Measurements from ENCODE around the gene ALKBH5.
A peak's percentile ranks its signal among the peaks of the same experiment; 100 is the strongest.

Gene ALKBH5

DNA sequence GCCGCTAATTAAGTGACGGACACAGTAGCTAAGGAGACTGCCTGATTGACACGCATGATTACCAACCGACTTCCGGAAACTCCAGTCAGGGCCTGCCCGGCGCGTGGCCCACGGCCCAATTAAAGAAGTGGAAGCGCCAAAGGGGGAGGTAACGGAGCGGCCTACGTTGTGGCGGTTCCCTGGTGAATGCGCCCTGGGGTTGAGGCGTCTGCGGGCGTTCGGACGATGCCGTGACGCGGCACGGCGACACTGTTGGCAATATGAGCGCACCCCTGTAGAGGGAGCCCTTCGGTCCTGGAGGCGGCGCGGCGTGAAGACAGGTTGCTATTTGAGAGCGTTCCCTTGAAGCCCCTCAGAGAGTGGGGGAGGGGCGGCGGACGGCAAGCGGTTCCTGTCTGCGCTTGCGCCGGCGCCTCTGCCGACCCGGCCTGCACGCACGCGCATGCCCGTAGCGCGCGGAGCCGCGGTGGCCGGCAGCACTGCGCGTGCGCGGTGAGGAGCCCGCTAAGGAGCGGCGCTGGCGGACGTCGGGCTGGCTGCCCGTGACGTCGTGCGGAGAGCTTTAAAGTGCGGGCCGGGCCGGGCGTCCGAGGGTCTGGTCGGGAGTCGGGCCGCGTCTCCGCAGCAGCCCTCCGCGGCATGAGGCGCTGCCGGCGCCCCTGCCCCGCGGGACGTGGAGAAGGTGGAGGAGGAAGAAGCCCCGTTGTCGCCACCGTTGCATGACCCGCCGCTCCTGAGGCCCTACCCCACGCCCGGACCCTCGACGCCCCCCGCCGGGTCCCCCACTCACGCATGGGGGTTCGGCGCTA, at the start of gene ALKBH5:
Gene ALKBH5, plus strand, starts transcription at position 495 of the 809 bp plus-strand sequence. CDS start 416 bp downstream, outside the sequence.
- peak; percentile 96 for DNase-seq (ENCODE audit: low spot score)

DNA sequence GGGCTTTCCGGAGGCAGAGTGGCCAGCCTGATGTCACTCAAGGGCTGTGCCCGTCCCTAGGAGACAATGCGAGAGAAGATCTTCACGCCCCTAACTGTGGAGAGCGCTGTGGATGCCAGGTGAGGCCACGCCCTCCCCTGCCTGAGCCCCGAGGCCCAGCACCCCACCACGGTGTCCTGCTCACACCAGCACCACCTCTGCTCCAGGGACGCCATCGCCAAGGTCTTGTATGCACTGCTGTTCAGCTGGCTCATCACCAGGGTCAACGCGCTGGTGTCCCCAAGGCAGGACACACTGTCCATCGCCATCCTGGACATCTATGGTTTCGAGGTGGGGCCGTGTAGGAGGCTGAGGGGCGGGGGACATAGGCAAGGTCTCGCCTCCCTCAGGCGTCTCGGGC, 47.3 kb upstream of the ALKBH5 start:
- DNase-seq (ENCODE audit: low spot score): no peak

DNA sequence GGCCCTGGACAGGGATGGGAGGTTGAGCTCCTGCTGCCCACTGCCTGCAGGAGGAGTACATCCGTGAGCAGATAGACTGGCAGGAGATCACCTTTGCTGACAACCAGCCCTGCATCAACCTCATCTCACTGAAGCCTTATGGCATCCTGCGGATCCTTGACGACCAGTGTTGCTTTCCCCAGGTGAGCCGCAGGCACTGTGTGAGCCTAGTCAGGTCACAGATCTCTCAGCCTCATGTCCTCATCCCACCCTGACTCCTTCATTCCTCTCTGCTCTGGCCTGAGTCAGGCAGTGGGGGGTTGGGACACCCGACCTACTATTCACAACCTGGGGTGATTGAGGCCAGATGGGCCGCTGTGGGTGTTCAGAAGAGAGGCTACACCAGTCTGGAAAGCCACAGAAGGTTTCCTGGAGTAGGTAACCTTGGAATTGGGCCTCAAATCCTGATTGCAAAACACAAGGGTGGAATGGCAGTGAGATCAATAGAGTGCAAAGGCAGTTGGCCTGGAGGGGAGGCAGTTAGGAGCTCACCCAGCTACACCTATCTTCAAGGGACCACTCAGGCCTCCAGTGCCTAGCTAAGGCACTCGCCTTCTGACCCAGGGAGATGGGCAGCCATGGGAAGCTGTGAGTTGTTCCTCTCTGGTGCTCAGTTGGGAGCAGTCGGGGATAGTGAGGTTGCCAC, 45.4 kb upstream of the ALKBH5 start:
- no peak for DNase-seq (ENCODE audit: low spot score)

DNA sequence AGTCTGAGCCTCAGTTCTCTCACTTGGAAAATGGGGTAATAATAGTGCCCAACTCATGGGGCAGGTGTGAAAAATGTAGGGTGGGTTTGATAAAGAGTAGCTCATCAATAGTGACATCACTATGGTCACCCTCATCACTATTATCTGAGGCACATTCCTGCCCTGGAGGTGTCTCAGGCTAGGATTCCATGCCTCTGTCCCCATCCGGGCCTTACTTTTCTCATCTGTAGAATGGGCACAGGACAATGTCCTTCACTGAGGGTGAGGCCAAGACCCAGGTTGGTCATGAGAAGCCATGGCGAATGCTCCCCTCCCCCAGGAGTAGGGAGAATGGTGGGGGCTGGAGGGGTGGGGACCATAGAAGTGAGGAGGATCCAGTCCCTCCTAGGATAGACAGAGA, 44.5 kb upstream of the ALKBH5 start:
- DNase-seq (ENCODE audit: low spot score): no peak

DNA sequence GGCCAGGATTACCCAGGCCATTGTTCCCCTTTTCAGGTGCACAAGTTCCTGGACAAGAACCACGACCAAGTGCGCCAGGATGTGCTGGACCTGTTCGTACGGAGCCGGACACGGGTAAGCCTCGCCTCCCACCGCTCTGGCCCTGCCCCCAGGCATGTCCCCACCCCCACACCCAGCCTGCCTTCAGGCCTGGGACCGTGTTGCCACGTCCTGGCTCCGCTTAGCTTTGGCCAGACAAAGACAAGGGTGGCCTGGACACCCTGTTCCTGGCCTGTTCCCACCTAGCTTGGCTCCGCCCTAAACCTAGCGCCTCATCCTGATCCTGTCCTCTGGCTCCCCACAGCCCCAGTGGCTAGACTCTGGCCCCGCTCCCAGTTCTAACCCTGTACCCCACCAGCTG, 44.1 kb upstream of the ALKBH5 start:
- DNase-seq (ENCODE audit: low spot score): no peak

DNA sequence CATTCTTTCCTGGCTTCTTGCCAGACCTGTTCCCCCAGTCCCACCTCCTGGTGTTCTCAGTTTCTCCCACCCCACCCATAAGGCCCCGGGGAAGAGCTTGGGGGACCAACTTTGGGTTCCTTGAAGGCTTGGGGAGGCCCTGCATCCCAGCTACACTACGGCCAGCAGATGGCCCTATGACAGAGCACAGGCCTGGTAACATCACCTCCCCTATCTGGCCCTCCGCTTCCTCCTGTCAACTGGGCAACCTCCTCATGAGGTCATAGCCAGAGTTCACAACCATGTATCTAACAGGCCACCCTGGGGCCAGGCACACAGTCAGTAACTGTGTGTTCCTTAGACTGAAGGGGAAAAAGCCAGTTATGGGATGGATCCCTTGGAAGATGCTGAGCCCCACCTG, 43.7 kb upstream of the ALKBH5 start:
- no peak for DNase-seq (ENCODE audit: low spot score)

DNA sequence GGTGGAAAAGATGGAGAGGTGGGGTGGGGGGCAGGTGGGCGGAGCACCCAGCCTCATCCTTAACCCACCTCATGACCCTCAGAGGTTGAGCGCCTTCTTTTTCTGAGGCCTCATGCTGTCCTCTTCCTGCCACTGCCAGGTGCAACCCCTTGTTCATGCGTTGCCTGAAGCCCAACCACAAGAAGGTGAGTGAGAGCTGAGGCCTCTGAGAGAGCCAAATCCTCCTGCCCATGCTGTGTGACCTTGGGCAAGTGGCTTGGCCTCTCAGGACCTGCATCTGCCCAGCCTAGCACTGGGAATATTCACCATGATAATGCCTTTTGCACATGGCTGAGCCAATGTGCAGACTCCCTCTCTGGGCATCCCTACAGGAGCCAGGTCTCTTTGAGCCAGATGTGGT, 43.0 kb upstream of the ALKBH5 start:
- DNase-seq (ENCODE audit: low spot score): no peak

DNA sequence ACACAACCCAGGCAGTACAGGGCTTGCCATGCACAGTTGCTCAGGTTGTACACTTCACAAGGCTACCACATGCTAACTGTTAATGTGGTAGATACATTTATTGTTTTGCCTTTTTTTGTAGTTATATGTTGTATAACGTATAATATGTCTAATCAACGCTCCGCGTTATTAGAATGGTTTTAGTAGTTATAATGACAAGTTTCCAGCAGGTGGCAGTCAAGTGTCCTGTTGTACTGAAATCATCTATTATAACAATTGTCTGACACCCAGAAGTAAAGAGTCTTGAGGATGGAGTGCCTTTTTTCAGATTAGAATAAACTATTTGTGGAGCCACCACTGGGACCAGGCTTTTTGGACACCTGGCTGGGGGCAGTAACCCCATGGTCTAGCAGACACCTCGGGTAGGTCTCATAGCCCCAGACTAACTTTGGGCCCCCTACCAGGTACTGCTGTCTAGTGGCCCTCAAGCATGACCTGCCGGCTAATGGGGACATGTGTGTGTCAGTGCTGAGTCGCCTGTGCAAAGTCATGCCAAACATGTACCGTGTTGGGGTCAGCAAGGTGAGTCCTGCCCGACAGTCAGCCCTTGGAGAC, 42.3 kb upstream of the ALKBH5 start:
- DNase-seq (ENCODE audit: low spot score): peak; percentile 64

DNA sequence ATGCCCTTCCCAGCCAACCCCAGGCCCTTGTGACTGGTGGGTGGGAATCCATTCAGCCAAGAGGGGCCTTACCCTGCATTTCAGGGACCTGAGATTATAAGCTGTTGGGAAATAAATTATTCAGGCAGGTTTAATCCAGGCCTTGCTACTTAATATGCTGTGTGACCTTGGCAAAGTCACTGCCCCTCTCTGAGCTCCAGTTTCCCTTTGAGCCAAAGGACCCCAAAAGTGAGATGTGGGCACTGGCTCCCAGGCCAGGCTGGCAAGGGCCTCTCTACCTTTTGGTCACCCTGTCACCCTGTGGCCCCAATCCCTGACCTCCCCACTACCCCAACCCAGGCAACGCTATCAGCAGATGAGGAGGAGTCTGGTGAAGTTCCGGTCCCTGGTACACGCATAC, 41.2 kb upstream of the ALKBH5 start:
- no peak for DNase-seq (ENCODE audit: low spot score)

DNA sequence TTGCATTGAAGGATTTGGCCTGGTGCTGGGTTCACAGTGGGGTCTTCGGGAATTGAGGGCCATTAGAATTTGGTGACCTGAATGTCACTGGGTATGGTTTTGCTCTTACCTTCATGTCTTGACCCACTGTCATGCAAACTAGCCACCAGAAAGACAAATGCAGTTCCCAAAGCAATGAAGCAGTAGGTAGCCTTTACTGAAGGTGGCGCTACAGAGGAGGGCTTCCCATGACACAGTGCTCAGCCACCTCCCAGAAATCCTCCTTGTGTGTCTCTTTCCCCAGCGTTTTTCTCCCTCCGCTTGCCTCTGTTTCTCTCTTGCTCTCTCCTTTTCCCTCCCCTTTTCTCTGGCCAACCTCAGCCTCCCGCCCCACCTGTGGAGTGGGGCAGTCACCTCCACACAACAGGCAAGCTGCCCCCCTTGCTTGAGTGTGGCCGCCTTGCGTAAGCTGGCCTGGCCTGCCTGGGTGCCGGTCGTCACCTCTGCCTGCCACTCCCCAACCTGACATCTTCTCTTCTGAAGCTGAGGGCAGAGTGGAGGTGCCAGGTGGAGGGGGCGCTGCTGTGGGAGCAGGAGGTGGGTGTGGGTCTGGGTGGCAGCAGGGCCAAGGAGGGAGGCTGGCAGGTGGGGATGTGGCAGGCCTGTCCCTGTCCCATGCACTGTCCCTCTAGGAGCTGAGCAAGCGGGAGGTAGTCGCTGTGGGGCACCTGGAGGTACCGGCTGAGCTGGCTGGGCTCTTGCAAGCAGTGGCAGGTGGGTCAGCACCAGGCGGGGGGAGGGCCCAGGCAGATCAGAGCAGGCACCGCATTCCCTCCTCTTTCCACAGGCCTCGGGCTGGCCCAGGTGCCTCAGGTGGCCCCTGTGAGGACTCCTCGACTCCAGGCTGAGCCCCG, 40.3 kb upstream of the ALKBH5 start:
- DNase-seq (ENCODE audit: low spot score): peak; percentile 27

DNA sequence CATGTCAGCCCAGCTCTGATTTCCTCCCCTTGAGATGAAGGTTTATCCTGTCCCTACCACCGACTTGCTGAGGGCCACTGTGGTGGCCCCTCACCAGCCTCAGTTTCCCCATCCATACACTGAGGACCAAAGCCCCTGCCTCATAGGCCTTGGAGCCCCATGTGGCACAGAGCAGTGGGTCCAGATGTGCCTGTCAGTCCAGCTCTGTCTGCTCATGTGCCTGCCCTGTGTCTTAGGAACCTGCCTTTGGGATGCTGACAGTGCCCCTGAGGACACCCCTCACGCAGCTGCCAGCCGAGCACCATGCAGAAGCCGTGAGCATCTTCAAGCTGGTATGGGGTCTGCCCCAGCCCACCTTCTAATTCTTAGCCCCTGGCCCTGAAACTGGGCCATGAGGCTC, 39.4 kb upstream of the ALKBH5 start:
- no peak for DNase-seq (ENCODE audit: low spot score)

DNA sequence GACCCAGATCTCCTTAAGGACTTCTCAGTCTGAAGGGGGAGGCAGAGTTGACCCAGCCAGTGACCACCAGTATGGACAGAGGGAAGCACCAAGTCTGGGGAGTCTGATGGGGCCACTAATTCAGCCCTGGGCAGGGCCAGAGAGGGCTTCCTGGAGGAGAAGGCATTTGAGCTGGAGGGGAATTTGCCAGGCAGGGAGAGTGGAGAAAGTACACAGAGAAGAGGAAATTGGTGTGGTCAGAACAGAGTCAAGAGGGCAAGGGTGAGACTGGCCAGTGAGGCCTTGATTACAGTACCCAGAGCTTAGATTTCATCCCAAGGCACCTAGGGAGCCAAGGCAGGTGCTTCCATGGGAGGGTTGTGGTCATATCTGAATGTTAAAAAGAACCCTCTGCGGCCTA, 38.8 kb upstream of the ALKBH5 start:
- DNase-seq (ENCODE audit: low spot score): no peak

DNA sequence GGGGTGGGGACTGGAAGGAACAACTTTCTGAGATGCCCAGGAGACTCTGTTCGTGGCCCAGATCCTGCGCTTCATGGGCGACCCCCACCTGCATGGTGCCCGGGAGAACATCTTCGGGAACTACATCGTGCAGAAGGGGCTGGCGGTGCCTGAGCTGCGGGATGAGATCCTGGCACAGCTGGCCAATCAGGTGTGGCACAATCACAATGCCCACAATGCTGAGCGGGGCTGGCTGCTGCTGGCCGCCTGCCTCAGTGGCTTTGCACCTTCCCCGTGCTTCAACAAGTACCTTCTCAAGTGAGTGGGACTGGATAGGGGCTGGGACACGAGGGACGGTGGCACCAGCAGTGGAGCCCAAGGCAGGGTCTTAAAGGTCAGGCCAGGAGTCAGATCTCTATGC, 37.8 kb upstream of the ALKBH5 start:
- no peak for DNase-seq (ENCODE audit: low spot score)

DNA sequence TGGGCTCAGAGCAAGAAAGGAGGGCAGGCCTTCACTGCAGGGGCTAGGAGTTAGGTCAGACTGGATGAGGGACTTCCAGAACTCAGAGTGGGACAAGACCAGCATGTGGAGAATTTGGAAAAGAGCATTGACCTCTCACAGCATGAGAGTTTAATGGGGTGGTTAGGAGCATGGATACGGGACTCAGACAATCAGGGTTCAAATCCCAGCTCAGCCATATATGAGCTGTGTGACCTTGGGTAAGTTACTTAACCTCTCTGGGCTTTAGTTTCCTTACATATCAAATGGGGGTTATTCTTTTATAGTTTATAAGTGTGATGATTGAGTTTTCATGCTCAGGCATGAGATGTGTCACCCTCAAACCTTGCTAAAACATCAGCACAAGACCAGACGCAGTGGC, 37.4 kb upstream of the ALKBH5 start:
- no peak for DNase-seq (ENCODE audit: low spot score)

DNA sequence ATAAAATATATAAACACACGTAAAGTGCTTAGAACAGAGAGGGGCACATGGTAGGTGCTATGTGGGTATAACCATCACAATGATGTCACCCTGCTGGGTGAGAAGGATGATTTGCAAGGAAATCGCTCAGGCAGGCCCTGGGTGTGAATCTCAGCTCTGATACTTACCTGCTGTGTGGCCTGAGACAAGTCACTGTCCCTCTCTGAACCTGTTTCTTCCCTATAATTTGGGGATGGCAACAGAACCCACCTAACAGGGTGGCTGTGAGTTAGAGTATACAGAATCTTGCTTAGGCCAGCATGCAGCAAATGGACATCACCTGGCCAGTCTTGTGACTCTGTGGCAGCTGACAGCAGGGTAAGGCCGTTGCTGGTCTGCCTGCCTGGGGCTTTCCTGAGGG, 36.6 kb upstream of the ALKBH5 start:
- no peak for DNase-seq (ENCODE audit: low spot score)

DNA sequence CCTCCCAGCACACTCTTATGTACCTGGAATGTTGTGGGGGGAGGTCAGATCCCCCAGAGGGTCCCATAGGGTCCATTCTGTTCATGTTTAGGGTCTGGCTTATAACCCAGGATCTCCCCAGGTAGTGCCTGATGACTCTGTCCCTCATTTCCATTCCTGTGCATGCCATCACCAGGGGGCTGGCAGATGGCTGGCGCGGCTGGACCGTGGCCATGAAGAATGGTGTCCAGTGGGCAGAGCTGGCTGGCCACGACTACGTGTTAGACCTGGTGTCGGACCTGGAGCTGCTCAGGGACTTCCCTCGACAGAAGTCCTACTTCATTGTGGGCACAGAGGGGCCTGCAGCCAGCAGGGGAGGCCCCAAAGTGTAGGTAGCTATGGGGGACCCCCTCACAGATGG, 35.0 kb upstream of the ALKBH5 start:
- DNase-seq (ENCODE audit: low spot score): no peak

DNA sequence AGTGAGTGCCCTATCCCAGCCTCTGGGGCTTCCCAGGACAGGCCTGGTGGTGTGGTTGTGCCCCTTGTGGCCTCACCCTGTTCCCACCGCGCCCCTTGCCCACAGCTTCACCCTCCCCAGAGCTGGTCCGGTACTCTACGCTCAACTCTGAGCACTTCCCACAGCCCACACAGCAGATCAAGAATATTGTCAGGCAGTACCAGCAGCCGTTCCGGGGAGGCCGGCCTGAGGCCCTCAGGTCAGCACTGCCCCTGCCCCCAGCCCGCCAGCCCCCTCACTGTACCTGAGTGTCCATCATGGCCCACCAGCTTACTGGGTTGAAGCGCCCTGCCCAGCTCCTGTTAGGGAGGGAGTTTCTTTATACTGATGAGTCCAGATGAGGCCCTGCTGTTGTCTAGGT, 32.3 kb upstream of the ALKBH5 start:
- DNase-seq (ENCODE audit: low spot score): no peak

DNA sequence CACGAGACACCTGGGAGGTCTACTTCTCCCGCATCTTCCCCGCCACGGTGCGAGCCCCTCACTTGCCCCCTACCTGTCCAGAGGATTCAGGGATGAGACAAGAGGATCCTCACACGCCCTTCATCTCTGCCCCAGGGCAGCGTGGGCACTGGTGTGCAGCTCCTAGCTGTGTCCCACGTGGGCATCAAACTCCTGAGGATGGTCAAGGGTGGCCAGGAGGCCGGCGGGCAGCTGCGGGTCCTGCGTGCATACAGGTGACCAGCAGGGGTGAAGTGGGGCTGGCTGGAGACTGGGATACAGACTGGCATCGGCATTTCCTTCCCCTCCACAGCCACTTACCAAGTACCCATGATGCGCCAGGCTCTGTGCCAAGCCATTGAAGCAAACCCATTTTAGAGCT, 28.4 kb upstream of the ALKBH5 start:
- DNase-seq (ENCODE audit: low spot score): no peak

DNA sequence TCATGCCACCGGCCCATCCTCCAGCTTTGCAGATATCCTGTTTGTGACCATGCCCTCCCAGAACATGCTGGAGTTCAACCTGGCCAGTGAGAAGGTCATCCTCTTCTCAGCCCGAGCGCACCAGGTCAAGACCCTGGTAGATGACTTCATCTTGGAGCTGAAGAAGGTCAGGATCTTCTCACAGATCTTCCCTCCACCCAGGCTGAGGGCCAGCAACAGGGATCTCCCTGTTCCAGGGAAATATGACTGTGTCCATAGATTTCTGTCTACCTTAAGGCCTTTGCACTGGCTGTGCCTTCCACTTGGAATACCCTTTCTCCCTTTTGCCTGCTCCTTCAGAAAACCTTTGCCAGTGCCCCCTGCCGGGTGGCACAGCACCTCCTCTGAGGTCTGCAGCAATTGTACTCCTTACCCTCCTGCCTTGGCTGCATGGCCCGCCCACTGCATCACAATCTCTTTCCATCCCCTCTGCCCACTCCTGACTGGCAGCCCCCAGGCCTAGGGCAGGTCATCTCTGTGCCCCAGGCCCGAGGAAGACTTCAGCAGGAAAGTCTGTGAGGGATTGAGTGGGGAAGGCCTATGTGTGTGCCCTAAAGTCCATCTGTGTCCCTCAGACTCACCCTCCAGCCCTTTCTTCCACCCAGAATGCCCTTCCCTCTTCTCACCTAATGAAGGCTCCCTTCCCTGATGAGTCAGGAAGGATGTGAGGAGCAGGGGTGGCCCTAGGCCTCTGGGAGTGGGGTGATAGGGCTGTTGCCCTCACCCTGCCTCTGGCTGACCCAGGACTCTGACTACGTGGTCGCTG, 27.3 kb upstream of the ALKBH5 start:
- no peak for DNase-seq (ENCODE audit: low spot score)

DNA sequence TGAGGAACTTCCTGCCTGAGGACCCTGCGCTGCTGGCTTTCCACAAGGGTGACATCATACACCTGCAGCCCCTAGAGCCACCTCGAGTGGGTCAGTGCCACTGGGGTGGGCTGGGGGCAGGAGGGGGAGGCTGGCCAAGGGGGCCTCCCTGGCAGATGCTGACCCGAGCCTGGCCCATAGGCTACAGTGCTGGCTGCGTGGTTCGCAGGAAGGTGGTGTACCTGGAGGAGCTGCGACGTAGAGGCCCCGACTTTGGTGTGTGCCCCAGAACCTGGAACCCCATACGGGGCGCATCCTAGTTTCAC, 26.7 kb upstream of the ALKBH5 start:
- DNase-seq (ENCODE audit: low spot score): no peak

DNA sequence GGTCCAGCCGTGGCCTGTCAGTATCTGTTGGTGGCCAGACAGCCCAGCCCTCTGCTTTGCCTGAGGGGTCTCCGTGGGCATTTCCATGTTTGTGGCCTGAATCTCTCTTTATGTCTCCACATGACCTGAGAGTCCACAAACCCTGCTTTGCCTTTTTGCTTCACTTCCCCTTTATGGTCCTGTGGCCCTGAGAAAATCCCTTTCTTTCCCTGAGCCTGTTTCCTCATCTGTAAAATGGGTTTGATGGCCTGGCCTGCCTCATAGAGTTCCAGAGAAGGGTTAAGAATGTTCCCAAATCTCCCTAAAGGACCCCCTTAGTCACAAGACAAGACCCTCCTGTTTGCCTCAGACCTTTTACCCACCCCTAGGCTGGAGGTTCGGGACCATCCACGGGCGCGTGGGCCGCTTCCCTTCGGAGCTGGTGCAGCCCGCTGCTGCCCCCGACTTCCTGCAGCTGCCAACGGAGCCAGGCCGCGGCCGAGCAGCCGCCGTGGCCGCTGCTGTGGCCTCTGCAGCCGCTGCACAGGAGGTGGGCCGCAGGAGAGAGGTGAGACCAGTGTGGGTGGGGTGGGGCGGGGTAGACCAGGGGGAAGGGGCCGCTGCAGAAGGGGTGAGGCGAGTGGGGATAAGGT, 26.2 kb upstream of the ALKBH5 start:
- peak; percentile 13 for DNase-seq (ENCODE audit: low spot score)

All from NAMALWA (cell line).